Measurements from ENCODE around the gene IPO5.
"Not testable (repeated sequence)": the region's sequence is repeated elsewhere in the genome, so short reads cannot be mapped to it uniquely, and the experiment has no call there.

The IPO5 gene

GRCh38 chr13:98014766-98015165 lies 61.3 kb downstream of the IPO5 start:
- no peak for DNase-seq (ENCODE audit: low read depth in 3 of 3)

DNA sequence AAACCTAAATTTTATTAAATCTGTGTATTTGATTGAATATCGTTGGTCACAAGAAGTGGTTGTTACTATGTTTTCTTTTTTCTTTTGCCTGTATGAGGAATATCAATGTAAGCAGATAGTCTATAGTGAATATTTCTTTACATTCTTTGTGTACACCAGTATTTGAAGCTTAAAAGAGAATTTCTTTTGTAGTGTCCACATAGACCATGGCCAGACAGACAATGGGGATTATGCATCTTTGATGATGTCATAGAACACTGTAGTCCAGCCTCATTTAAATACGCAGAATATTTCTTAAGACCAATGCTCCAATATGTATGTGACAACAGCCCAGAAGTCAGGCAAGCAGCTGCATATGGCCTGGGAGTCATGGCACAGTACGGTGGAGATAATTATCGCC lies 64.8 kb downstream of the IPO5 start:
- no peak for DNase-seq (ENCODE audit: low read depth in 3 of 3)

DNA sequence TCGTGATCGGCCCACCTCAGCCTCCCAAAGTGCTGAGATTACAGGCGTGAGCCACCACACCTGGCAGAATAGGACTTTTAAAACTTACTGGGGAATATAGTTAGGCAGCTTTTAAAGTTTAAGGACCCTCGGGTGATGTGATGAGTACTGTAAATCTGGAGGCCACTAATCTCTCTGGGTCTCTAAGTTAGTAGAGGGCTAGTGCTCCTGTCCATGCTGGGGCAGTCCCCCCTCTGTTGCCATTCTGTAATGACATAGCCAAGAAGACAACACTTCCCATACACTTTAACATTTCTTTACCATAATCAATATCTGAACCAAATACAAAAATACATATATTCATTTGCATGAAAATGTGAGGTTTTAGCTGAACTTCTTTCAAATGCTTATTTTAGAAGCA lies 65.7 kb downstream of the IPO5 start:
- DNase-seq (ENCODE audit: low read depth in 3 of 3): no peak

DNA sequence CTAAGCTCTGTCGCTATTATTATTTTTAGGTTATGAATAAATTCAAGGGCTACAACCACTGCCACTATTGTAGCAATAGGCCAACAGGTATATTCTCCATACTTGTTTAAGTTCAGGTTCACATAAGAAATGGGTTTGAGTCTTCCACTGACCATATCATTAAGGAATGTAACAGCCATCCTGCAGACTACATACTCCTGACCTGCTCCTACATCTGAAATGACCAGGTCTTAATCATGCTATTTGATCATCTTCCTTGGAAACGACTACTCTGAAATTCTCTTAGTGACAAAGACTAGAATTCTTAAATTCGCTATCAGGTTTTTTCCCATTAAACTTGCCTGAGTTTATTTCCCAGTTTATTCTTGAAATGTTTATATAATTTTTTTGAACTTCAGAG lies 66.8 kb downstream of the IPO5 start:
- DNase-seq (ENCODE audit: low read depth in 3 of 3): no peak

- no peak for DNase-seq (ENCODE audit: low read depth in 3 of 3)
Observed at GRCh38 chr13:98022210-98022609, 68.7 kb downstream of the IPO5 start.

DNA sequence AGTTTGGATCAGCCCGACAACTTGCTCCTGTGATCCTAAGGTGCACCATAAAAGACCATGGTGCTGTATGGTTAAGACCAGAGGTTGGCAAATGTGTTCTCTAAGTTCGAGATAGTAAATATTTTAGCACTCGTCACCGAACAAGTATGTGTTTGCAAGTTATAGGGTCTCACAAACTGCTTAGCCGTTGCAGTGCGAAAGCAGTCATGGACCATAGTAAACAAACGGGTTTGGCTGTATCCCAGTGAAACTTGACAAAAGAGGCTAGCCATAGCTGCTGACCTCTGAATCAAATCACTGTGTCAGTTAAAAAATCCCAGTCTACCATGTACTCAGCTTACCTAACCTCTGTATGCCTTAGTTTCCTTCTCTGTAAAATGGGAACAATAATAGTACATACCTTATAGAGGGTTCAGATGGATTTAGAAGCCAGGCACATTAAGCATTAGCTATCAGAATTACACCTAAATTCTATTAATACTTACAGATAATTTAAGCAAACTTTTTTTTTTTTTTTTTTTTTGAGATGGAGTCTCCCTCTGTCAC lies 72.1 kb downstream of the IPO5 start:
- no peak for DNase-seq (ENCODE audit: low read depth in 3 of 3)

GRCh38 chr13:98026457-98026857 lies 73.0 kb downstream of the IPO5 start:
- DNase-seq (ENCODE audit: low read depth in 3 of 3): no peak

GRCh38 chr13:98032168-98032567 lies 78.7 kb downstream of the IPO5 start:
- no peak for DNase-seq (ENCODE audit: low read depth in 3 of 3)

GRCh38 chr13:98033277-98034247 lies 80.1 kb downstream of the IPO5 start:
- no peak for DNase-seq (ENCODE audit: low read depth in 3 of 3)

DNA sequence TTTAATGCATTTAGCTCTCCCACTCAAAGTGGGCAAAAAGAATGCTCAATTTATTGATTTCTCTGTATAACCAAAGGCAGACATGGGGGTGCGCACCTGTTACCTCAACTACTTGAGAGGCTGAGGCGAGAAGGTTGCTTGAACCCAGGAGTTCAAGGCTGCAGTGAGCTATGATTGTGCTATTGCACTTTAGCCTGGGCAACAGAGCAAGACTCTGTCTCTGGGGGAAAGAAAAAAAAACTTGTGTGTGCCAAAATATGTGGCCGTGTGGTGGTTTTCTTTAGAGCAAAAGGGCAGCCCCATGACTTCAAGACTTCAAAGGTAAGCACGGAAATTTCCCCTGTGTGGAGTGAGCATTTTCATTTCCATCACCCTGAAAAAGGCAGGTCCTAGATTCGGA lies 81.9 kb downstream of the IPO5 start:
- no peak for DNase-seq (ENCODE audit: low read depth in 3 of 3)

GRCh38 chr13:98036564-98037302 lies 83.3 kb downstream of the IPO5 start:
- DNase-seq (ENCODE audit: low read depth in 3 of 3): not testable (repeated sequence)

DNA sequence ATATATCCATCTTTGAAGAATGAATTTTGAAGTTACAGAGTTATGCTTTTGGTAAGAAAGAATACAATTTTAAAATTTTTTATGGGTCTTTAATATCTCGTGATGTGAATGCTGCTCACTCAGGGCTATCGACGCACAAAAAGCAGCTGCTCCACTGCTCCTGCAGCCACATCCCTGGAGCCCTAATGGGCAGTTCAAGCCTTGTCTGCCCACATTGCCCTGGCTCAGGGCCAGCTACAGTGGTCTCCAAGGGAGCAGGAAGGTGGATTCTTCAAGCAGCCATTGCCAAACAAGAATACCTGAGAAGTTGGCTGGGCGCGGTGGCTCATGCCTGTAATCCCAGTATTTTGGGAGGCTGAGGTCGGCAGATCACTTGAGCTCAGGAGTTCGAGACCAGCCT lies 85.8 kb downstream of the IPO5 start:
- no peak for DNase-seq (ENCODE audit: low read depth in 3 of 3)

DNA sequence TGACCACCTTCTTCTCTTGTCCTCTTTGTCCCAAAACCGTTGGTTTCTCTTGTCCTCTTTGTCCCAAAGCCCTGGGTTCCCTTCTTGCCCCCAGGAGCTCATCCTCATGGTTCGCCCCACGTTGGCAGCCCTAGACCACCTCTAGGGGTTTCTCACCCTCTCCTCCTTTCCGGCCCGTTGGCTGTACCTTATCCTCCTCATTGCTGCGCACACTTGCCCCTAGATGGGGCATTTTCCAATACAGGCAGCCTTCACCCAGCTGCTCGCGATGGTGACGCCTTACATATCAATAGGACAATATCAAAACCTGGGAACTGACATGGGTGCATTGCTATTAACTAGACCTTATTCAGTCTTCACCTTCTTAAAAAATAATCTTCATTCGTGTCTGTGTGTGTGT lies 86.5 kb downstream of the IPO5 start:
- no peak for DNase-seq (ENCODE audit: low read depth in 3 of 3)

DNA sequence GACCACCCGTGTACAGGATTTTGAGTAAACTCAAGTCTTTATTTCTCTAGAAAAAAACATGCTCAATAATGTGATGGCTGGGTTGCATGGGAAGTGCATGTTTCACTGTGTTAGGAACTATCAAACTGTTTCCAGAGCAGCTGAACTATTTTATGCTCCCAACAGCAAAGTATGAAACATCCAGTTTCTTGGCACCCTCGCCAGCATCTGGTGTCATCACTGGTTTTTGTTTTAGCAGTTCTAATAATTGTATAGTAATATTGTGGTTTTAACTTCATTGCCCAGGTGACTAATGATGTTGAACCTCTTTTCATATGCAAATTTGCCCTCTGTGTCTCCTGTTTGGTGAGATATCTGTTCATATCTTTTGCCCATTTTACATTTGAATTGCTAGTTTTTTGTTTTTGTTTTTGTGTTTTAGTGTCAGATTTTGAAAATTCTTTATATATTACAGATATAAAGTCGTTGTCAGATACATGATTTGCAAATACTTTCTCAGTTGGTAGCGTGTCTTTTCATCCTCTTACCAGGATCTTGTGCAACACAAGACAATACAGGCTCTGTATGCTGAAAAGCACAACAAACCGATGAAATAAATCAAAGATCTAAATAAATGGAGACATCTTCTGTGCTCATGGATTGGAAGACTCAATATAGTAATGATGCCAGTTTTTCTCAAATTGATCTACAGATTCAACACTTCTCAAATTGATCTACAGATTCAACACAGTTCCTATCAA lies 87.8 kb downstream of the IPO5 start:
- DNase-seq (ENCODE audit: low read depth in 3 of 3): no peak

DNA sequence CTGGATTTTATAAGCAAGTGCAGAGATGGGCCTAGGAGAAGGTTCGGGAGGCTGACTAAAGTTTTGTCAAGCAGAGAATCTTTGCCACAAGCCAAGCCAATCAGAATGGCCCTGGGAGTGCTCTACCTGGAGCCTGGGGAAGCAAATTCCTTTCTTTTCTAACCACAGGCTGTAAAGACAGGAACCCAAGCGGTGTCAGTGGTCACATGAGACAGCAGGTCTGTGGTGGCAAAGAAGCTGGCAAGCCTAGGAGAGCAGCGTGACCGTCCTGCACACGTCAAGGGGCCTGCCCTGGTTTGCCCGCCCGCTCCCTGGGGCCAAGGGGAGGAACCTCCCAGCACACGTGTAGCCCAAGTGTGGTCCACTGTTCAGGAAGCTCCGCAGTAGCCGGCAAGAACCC lies 90.8 kb downstream of the IPO5 start:
- DNase-seq (ENCODE audit: low read depth in 3 of 3): no peak

DNA sequence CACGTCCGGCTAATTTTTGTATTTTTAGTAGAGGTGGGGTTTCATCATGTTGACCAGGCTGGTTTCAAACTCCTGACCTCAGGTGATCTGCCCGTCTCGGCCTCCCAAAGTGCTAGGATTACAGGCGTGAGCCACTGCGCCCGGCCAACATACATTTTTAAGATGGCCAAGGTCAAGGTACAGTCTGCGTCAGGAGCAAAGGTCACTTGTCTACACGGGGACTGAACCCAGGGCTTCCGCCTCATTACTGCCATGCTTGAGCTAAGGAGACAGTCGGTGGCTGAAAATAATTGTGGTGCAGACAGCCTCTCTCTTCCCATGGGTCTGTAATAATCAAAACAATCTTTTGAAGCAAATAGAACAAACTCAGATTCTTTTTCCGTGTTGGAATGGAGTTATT lies 94.3 kb downstream of the IPO5 start:
- not testable (repeated sequence) for DNase-seq (ENCODE audit: low read depth in 3 of 3)

DNA sequence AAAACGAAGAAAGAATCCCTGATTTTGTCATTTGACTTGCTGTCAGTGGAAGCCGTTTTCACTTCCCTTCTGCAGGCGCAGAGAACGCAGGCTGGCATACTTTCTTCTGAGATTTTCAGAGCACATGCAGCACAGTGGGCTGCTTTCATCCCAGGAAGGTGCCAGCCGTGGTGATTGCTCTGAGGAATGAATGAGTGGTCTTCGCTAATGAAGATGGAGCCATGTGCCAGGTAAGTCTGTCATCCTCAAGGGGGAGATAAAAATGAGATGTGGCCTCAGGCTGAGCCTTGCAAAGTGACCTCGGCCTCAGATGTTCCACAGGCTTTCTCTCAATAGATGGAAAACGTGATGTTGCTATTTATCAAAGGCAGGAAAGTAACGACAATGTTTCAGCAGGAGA lies 94.8 kb downstream of the IPO5 start:
- DNase-seq (ENCODE audit: low read depth in 3 of 3): no peak

DNA sequence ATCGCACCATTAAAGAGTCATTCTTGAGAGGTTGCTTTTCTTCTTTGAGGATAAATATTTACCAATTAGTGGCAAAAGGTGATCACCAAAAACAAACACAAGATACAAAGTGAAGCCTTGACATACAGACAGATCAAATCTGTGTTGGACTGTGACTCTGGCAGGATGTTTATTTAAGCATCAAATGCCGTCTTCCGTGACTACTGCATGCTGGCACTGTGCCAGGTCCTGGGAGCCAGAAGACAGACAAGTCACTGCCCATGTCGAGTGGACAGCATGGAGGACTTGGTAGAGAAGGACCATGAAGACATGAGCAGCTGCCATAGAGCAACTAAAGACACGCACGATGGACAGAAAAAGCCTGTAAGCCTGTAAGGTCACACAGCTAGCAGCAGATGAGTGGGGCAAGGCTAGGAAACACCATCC lies 96.6 kb downstream of the IPO5 start:
- DNase-seq (ENCODE audit: low read depth in 3 of 3): no peak

DNA sequence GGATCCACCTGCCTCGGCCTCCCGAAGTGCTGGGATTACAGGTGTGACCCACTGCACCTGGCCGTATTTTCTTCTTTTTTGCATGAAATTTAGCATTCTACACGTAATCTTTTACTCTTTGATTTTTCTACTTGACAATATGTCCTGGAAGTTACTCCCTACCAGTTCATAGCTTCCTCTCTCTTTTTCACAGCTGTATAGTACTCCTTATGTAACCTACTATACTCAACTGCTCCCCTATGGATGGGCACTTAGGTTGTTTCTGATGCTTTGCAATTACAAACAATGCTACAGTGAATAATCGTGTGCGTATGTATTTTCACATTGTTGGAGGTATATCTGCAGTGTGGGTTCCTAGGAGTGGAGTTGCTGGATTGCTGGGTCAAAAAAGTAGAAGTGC lies 98.9 kb downstream of the IPO5 start:
- DNase-seq (ENCODE audit: low read depth in 3 of 3): no peak

GRCh38 chr13:98054301-98054700 lies 100.8 kb downstream of the IPO5 start:
- DNase-seq (ENCODE audit: low read depth in 3 of 3): no peak

DNA sequence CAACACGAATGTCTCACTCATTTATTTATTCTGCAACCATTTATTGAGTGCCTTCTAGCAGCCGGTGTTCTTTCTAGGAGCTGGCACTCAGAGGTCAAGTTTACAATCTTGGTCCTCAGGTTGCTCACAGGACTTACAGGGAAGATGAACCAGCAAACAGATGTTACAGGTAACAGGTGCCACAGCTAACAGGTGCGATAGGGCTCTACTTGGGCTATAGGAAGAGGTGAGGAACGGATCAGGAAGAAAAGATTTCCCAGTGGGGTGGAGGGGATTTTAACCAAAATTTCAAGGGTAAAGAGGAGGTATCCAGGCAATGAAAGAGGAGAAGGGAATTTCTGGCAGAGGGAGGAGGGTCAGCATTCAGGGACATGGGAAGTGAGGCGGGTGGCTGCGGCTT lies 102.1 kb downstream of the IPO5 start:
- DNase-seq (ENCODE audit: low read depth in 3 of 3): no peak

GRCh38 chr13:98056839-98057410 lies 103.5 kb downstream of the IPO5 start:
- DNase-seq (ENCODE audit: low read depth in 3 of 3): no peak

Data from stimulated activated CD4-positive, alpha-beta T cell treated with anti-CD3 and anti-CD28 coated beads, TNF-alpha, amount 100 ng/mL, for 24 hours (primary cell).